Left renal pelvis (tissue), 4 donors: Measurements from ENCODE around the gene NUBPL. TPM values are rescaled to one million over a fixed set of nuclear protein-coding genes. Genes with fewer than 3 reads are reported as not detected.
"Not testable (repeated sequence)": the region's sequence is repeated elsewhere in the genome, so short reads cannot be mapped to it uniquely, and the experiment has no call there.

Experiments used
- DNase-seq, 4 donors: peaks; one replicate each; pipeline ENCODE4 v3.0.0-alpha.2; 2013; ENCODE audit warnings: low read depth in 4 of 4, low spot score in 3 of 4
- polyA plus RNA-seq, 4 donors: library from polyadenylated mRNA; unstranded; fragments of 120-200 nt; gene quantifications; one replicate each; pipeline ENCODE4 v1.2.1, GENCODE V29; 2013; ENCODE audit not compliant: insufficient read length in 4 of 4

NUBPL gene
- polyA plus RNA-seq, 4 donors, result 13.8 to 19.4 (median 15.4) TPM

DNA sequence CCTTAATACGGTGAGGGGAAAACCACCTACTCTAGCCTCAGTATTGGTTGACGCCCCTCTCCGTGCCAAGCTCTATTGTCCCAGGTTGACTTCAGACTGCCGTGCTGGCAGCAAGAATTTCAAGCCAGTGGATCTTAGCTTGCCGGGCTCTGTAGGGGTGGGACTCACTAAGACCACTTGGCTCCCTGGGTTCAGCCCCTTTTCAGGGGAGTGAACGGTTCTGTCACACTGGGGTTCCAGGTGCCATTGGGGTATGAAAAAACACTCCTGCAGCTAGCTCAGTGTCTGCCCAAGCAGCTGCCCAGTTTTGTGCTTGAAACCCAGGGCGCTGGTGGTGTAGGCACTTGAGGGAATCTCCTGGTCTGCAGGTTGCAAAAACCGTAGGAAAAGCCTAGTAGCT, 107.1 kb downstream of the NUBPL start:
- DNase-seq, result no peak

DNA sequence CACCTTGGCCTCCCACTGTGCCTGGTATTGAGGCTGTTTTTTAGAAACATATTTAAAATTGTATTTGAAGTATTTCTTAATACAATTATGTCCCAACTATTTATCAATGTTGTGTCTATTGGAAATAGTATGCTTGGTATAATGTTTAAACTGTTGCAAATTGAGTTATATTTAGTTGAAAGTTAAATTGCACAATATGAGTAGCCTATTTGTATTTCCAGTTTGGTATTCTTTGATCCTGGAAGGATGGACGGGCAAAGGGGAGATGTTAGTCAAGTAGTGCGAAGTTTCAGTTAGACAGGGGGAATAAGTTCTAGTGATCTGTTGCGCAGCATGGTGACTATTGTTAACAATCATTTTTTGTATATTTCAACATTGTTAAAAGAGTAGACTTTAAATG, 111.5 kb downstream of the NUBPL start:
- DNase-seq, result no peak

DNA sequence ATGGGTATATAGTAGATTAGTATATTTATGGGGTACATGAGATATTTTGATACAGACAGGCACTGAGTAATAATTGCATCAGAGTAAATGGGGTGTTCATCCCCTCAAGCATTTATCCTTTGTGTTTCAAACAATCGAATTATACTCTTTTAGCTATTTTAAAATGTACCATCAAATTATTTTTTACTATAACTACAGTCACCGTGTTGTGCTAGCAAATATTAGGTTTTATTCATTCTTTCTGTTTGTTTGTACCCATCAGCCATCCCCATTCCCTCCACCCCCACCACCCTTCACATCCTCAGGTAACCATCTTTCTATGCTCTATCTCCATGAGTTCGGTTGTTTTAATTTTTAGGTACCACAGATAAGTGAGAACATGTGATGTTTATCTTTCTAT, 115.8 kb downstream of the NUBPL start:
- DNase-seq, result no peak

DNA sequence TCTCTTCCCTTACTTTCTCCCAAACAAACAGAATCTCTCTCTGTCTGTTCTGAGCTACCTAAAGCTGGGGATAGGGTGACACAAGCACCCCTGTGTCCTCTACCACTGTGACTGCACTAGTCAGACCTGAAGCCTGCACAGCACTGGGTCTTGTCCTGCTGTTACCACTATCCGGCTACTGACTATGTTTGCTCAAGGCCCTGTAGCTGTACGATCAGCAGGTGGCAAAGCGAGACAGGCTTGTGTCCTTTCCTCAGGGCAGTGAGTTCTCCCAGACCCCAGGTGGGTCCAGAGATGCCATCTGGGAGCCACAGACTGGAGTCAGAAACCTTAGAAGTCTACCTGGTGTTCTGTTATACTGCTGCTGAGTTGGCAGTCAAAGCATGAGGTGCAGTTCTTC, 116.4 kb downstream of the NUBPL start:
- DNase-seq, result no peak

DNA sequence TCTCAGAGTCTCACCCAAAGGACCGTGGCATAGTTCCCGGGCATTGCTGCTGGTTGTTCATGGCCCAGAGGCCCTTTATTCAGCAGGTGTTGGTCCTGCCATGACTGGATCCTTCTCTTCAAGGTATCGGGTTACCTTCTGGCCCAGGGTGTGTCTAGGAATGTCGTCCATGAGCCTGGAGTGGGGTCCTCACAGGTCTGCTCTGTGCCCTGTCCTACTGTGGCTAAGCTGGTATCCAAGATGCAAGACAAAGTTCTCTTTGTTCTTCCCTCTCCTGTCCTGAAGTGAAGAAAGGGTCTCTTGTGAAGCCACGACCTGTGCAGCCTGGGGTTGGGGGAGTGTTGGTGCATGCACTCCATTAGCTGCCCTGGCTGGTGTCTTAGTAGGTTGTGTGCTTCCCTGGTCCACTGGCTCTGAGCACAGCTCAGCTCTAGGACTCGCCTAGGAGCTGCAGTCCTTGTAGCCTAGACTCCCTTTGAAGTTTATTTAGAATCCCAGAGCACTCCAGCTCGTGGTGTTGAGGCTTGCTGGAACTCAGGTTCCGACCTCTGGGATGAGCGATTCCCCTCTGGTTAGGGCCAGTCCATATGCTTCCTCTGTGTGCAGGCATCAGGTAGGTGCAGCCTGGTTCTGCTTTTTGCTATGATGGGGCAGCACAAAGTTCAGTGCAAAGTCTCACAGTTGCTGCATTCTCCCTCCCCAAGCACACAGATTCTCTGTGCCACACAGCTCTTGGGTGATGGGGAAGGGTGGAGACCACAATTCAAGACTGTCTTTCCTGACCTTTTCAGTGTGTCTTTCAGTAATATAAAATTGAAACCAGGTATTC, 117.4 kb downstream of the NUBPL start:
- DNase-seq, result no peak

DNA sequence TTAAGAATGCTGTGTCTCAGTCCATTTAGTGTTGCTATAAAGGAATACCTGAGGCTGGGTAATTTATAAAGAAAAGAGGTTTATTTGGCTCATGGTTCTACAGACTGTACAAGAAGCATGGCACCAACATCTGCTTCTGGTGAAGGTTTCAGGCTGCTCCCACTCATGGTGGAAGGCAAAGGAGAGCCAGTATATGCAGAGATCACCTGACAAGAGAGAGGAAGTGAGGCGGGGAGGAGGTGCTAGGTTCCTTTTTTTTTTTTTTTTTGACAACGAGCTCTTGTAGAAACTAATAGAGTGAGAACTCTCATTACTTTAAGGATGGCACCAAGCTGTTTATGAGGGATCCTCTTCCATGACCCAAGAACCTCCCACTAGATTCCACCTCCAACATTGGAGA, 121.6 kb downstream of the NUBPL start:
- no peak for DNase-seq

DNA sequence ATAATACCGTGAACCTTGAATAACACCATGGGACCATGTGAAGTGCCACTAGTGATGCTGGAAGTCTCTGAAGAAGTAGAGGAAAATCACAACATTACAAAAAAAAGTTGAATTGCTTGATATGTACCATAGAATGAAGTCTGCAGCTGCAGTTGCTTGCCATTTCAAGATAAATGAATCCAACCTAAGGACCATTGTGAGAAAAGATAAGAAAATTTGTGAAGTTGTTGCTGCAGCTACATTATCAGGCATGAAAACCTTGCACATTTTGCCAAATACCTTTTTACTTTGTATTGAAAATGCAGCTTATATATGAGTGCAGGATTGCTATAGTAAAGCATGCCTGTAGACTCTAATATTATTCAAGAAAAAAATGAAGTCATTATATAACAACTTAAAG, 126.5 kb downstream of the NUBPL start:
- DNase-seq, result no peak

DNA sequence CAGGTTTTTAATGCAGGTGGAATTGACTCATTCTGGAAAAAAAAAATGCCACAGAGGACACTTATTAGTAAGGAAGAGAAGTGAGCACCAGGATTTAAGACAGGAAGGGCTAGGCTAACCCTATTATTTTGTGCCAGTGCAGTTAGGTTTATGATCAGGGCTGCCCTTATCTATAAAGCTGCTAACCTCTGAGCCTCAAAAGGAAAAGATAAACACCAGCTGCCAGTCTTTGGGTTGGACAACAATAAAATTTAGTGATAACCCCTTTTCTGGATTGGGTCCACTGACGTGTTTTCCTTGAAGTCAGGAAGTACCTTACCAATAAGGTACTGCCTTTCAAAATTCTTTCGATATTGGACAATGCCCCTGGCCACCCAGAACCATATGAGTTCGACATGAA, 128.9 kb downstream of the NUBPL start:
- no peak for DNase-seq

DNA sequence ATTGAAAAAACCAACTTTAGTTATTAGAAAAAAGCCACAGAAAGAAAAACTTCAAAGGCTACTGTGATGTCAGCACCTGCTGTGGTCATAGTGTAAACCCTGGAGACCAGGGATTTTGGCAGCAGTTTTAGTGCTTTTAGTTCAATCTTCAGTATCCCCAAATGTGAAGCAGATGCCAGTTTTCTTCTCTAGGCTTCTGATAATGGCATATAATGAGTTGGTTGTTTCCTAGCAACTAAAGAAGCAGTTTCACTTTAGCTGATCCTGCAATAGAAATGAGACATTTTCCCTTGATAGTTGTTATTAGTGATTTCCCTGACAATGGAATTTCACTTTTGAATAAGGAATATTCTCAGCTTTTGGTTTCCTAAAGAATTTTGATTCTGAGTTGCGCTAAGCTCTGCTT, 131.2 kb downstream of the NUBPL start:
- no peak for DNase-seq

DNA sequence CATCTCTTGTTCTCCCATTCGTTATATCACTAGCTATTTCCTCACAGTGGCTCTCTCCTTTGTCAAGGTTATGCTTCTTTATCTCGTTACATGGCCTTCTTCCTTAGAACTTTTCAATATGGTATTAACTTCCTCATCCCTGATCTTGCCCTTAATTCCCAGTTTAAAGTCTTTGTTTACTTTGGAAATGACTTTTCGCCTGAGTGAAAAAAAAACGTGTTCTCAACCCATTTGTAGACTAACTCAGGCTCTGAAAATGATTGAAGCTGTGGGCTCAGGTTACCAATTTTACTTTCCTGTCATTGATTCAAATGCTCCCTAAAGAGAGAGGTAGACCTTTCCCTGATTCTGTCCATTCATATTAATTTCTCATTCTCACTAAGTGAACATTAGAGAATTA, 135.2 kb downstream of the NUBPL start:
- DNase-seq, result no peak

DNA sequence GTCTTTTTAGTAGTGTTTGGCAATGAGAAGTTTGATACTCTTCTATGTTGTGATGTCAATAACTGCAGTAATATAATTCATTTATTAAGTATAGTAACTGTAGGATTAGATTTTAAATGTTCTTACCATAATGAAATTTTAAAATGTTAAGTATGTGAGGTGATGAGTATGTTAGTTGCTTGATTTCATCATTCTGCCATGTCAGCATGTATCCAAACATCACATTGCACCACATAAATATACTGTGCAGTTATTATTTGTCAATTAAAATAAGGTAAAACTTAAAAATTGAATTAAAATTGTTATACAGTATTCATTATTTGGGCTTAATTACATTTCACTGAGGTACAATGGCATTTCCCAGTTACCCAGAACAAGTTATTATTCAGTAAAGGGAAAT, 138.6 kb downstream of the NUBPL start:
- no peak for DNase-seq

DNA sequence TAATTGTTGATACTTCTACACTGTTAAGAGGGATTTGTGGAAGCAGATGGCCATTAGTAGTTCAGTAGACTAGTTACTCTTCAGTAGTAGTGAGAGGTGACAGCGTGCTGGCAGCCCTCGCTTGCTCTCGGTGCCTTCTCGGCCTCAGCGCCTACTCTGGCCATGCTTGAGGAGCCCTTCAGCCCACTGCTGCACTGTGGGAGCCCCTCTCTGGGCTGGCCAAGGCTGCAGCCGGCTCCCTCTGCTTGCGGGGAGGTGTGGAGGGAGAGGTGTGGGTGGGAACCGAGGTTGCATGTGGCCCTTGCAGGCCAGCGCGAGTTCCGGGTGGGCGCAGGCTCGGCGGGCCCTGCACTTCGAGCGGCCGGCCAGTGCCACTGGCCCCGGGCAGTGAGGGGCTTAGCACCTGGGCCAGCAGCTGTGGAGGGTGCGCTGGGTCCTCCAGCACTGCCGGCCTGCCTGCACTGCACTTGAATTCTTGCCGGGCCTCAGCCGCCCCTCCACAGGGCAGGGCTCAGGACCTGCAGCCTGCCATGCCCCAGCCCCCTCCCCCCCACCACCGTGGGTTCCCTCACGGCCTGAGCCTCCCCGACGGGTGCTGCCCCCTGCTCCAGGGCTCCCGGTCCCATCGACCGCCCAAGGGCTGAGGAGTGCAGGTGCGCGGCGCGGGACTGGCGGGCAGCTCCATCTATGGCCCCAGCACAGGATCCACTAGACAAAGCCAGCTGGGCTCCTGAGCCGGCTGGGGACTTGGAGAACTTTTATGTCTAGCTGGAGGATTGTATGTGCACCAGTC, 139.3 kb downstream of the NUBPL start:
- no peak for DNase-seq

DNA sequence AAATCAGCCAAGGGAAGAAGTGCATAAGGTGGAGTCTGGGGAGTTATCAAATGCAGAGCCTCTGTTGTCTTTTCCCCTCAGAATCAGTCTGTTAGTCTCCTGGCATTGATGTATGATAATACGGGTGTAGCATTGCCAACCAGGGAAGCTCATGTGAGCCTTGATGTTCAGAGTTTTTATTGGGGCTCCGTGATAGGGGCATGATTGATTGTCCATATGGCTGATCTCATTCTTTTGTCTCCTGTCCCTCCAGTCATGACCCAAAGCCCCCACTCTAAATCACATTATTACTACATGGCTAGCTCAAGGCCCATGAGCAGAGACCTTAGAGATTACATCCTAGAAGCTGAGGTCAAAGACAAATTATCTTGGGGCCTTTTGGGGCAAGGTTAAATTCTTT, 140.9 kb downstream of the NUBPL start:
- no peak for DNase-seq

DNA sequence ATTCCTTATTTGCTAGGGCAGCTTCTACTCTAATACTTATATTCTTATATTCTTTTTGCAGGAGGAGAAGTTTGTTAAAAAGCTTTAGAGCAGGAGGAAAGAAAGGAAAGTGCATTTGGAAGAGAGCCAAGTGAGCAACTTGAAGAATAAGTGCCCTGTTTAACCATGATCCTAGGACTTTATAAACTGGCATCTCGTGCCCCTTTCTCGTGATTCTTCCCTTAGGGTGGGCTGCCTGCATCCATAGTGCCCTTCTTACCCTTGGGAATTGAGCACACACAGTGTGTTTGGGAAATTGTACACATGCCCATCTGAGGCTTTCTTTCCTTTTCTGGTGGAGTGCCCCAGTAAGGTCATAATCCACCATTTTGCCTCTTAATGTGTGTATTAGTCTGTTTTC, 141.9 kb downstream of the NUBPL start:
- no peak for DNase-seq

DNA sequence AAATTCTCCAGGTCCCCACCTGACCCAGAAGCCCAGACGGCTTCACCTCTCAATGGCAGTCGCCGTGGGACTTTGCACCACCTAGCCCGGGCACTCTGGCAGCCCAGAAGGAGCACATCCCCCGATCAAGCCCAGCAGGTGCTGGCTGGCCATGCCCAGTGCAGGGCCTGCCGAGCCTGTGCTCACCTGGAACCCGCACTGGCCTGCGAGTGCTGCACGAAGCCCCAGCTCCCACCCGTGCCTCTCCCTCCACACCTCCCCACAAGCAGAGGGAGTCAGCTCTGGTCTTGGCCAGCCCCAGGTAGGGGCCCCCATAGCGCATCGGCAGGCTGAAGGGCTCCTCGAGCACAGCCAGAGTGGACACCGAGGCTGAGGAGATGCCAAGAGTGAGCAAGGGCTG, 144.5 kb downstream of the NUBPL start:
- no peak for DNase-seq

DNA sequence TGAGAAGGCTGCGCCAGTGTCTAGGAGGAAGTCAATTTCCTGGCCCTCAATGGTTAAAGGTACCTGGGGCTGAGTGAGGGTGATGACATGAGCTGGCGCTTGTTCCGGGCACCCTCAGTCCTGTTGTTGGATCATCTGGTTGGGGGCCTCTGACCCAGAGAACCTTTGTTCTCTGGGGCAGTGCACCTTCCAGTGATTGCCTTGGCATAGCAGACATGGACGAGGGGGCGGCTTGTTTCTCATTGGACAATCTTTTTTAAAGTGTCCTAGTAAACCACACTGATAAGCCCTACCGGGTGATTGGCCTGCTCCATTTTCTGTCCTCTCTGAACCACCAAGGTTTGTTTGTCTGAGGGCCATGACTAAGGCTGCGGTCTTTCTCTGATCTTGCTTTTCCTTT, 147.5 kb downstream of the NUBPL start:
- not testable (repeated sequence) for DNase-seq

DNA sequence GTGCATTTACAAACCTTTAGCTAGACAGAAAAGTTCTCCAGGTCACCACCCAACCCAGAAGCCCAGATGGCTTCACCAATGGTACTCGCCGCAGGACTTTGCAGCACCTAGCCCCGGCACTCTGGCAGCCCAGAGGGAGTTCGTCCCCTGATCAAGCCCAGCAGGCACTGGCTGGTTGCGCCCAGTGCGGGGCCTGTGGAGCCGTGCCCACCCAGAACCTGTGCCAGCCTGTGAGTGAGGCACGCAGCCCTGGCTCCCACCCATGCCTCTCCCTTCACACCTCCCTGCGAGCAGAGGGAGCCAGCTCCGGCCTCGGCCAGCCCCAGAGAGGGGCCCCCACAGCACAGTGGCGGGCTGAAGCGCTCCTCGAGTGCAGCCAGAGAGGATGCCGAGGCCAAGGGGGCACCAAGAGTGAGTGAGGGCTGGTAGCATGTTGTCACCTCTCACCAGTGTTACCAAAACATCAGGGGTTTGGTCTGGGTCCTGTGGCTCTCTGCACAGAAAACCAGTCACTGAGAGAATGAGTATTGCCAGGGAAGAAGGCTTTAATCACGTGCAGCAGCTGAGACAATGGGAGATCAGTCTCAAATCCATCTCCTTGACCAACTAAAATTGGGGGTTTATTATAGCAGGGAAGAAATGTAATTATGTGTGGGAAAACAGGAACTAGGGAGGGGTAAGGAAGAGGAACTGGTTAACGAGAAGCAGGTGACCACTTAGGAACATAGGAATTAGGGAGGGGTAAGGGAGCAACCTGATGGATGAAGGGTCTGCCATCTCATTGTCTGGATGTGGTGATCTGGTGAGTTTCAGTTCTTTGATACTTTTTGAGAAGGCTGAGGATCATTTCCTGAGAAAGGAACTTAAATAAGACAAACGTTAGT, 151.3 kb downstream of the NUBPL start:
- DNase-seq, result no peak

DNA sequence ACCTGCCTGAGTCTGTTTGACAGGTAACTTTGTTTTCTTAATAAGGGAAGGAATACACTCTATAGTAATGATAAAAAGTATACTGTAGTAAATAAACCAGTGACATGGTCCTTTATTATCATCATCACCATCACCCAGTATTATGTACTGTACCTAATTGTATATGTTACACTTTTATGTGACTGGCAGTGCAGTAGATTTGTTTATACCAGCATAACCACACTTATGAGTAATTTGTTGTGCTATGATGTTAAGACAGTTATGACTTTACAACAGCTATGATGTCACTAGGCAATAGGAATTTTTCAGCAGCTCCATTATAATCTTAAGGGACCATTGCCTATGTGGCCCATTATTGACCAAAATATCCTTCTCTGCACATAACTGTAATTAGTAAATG, 155.0 kb downstream of the NUBPL start:
- DNase-seq, result no peak

DNA sequence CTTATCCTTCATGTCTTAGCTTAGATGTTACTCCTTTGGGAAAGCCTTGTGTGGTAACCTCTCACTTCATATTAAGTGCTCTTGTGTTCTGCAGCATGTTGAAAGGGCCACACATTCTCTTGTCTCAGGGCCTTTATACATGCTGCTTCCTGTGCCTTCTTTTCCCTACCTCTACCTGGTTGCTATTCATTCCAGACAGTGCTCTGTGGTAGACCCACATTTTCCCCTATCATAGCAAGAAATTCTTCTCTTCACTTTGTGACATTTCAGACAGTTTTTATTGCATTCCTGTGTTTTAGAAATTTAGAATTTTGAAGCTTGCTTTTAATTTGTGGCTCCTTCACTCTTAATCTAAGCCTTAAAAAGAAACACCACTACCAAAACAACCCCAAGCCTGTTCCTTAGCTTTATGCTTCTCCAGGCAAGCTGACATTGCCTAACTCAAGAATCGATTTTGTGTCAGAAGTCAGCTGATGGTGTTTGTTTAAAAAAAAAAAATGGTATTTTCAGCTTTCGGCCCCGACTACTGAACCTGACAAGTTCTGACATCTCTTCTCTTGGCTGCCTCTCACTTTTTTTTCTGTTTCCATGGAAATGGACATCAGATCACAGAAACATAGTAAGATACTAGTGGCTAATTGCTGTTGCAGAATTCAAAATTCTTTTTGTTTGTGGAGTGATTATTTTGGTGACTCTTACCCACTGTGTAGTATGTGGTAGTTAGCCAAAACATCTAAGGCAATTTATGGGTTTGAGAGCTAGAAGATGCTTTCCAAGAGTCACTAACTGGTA, 156.3 kb downstream of the NUBPL start:
- no peak for DNase-seq

DNA sequence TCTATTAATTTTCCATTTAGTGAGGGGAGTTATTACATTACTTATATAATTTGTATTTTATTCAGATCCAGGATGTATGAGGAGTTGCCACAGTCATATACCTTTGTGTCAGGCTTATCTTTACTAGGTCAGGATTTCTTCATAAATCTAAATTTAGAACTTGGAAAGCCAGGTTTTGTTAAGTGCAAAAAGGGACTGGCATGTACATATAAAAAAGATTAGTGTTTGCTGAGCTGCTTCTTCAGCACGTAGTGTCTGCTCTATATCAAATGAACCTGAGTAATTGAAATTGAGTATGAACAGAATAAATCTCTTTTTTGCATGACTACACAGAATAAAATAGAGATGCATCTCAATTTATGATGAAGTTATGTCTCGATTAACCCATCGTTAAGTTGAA, 157.4 kb downstream of the NUBPL start:
- DNase-seq, result no peak
